RWPE2 (cell line): Measurements from ENCODE around the gene CADM2.

Source experiments
- ATAC-seq: fragments of 200-7000 bp; cut with Tn5 transposase; 3 replicates; pipeline ENCODE4 v1.9.1; 2021; ENCODE audit warnings: low read depth
- DNase-seq: peaks from one replicate; pipeline ENCODE4 v3.0.0-alpha.2; 2020; ENCODE audit warnings: low spot score
- H3K27ac ChIP-seq: fragments of 450-650 bp; 2 replicates; pipeline ENCODE4 v1.5.1; 2017; ENCODE audit warnings: mild to moderate bottlenecking; ENCODE audit not compliant: poor library complexity, severe bottlenecking
- H3K27me3 ChIP-seq: fragments of 250-450 bp; sonication (Bioruptor Pico); 2 replicates; pipeline ENCODE4 v1.5.1; 2021; ENCODE audit warnings: mild to moderate bottlenecking, moderate library complexity; ENCODE audit not compliant: insufficient read depth, poor library complexity, severe bottlenecking
- H3K36me3 ChIP-seq: fragments of 250-450 bp; sonication (Bioruptor Pico); 2 replicates; pipeline ENCODE4 v1.5.1; 2020; ENCODE audit warnings: low read depth, mild to moderate bottlenecking, moderate library complexity
- H3K4me1 ChIP-seq: fragments of 250-450 bp; sonication (Bioruptor Pico); 2 replicates; pipeline ENCODE4 v1.5.1; 2021; ENCODE audit warnings: mild to moderate bottlenecking, moderate library complexity; ENCODE audit not compliant: insufficient read depth, poor library complexity, severe bottlenecking
- H3K4me3 ChIP-seq: fragments of 250-450 bp; sonication (Bioruptor Pico); 2 replicates; pipeline ENCODE4 v1.5.1; 2021; ENCODE audit warnings: mild to moderate bottlenecking, moderate library complexity; ENCODE audit not compliant: severe bottlenecking
- H3K9me3 ChIP-seq: fragments of 250-450 bp; sonication (Bioruptor Pico); 2 replicates; pipeline ENCODE4 v1.5.1; 2021; ENCODE audit warnings: mild to moderate bottlenecking, moderate library complexity; ENCODE audit not compliant: severe bottlenecking
- CTCF ChIP-seq: fragments of 450-650 bp; IDR thresholded peaks from one replicate; pipeline ENCODE4 v1.5.1; 2017; ENCODE audit warnings: mild to moderate bottlenecking, moderate library complexity; ENCODE audit not compliant: poor library complexity, severe bottlenecking

CADM2 gene

DNA sequence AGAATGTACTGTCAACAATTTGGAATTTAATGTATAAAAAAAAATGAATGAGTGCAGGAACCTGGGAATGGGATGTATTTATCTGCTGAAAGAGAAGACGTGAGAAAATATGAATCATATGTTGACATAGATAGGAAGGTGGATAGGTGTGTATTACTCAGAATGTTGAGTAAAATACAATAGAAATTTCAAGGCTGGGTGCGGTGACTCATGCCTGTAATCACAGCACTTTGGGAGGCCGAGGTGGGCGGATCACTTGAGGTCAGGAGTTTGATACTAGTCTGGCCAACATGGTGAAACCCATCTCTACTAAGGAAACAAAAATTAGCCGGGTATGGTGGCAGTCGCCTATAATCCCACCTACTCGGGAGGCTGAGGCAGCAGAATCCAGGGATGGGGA lies 202.8 kb downstream of the CADM2 start:
- peak; percentile 95 for ATAC-seq
- TF ChIP-seq CTCF: no peak

GRCh38 chr3:85162905-85163304 lies 204.1 kb downstream of the CADM2 start:
- H3K4me3 ChIP-seq: no peak overlapping the region
- DNase-seq (no peak), ATAC-seq (no peak)
- peaks cover 42% of the 10 kb centered on the region for H3K4me1 ChIP-seq
- H3K36me3 ChIP-seq: no peaks in the 10 kb centered on the region
- no peaks in the 10 kb centered on the region for H3K27me3 ChIP-seq
- no peak for TF ChIP-seq CTCF
- no peak overlapping the region for H3K27ac ChIP-seq
- no peaks in the 10 kb centered on the region for H3K9me3 ChIP-seq

More for the DNA sequence above, 202.8 kb downstream of the CADM2 start:
- Histone ChIP-seq H3K9me3 (no peaks in the 10 kb centered on the region), H3K27me3 (no peaks in the 10 kb centered on the region), H3K4me3 (no peak overlapping the region), H3K4me1 (peaks cover 42% of the 10 kb centered on the region), H3K27ac (peak overlapping the region; percentile 26), H3K36me3 (no peaks in the 10 kb centered on the region)
- DNase-seq: peak; percentile 80

DNA sequence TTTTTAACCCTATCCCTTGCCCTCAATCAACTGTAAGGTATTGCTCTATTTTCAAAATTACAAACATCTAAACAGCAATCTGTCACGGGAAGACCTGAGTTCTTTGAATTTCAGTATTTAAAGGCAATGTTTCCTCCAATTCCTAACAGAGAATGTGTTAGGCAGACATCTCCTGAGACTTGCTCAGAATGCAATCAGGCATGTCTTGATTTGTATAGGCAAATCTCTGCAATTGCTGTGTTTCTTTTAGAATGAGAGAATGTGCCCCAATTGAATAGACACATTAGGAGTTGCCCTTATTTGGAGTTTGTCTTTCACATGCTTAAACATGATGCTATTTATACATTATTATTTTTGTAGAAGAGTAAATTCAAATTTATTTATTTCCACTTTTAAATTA lies 205.6 kb downstream of the CADM2 start:
- TF ChIP-seq CTCF: no peak
- no peaks in the 10 kb centered on the region for H3K27me3 ChIP-seq
- no peaks in the 10 kb centered on the region for H3K9me3 ChIP-seq
- peaks cover 42% of the 10 kb centered on the region for H3K4me1 ChIP-seq
- no peak overlapping the region for H3K4me3 ChIP-seq
- no peaks in the 10 kb centered on the region for H3K36me3 ChIP-seq
- ATAC-seq (peak; percentile 35; the same call in 1 of the 3 replicates), DNase-seq (no peak)
- H3K27ac ChIP-seq: no peak overlapping the region

DNA sequence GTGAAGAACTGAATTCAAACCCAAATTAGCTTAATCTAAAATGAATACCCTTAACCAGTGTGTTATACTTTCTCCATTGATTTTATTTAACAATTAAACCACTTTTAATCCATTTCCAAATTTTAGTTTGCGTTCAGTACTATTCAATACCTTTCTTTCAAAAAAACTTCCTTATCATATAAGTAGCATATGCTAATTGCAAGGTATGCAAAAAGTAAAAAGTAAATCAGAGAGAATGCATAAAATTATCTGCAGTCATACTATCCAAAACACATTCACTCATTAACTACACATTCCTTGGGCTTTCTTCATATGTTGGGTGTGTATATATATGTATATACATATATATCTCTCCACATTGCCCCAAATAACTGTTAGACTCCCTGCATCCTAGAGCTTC lies 208.8 kb downstream of the CADM2 start:
- Histone ChIP-seq H3K4me1 (peaks cover 23% of the 10 kb centered on the region), H3K9me3 (no peaks in the 10 kb centered on the region), H3K36me3 (no peaks in the 10 kb centered on the region), H3K4me3 (no peak overlapping the region), H3K27me3 (no peaks in the 10 kb centered on the region), H3K27ac (no peak overlapping the region)
- ATAC-seq: no peak
- TF ChIP-seq CTCF: no peak
- no peak for DNase-seq

DNA sequence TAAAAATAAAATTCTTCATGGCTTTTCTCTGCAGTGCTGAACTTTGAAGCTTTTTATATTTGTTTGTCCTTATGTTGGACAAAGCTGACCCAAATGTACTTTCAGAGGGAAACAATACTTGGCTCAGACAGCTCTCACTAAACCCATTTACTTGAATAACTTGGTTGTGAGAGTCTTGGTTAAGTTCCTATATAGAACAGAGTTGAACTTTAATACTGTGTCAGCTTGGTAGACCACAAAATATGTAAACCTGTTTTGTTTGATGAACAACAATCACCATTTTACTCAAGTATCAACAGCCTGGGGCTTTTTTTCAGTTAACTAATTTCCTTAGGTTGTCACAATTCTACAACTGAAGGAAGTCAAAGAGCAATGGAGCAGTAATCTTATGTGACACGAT lies 211.9 kb downstream of the CADM2 start:
- H3K9me3 ChIP-seq: no peaks in the 10 kb centered on the region
- ATAC-seq (0 out of 3 replicates have a peak, but pooled peaks have one; percentile 31), DNase-seq (no peak)
- H3K4me3 ChIP-seq: no peak overlapping the region
- no peaks in the 10 kb centered on the region for H3K4me1 ChIP-seq
- no peak for TF ChIP-seq CTCF
- no peaks in the 10 kb centered on the region for H3K27me3 ChIP-seq
- H3K27ac ChIP-seq: no peak overlapping the region
- no peaks in the 10 kb centered on the region for H3K36me3 ChIP-seq
